GM12878 (cell line): ENCODE results near the gene MICALL2. TPM values are rescaled to one million over a fixed set of nuclear protein-coding genes. Genes with fewer than 3 reads are reported as not detected.

Experiments used
- CBX5 ChIP-seq: sonication (generic); IDR thresholded peaks from 2 replicates; pipeline ENCODE4 v1.6.1; 2016; ENCODE audit warnings: low read depth, moderate library complexity, mild to moderate bottlenecking, inconsistent platforms
- EZH2 ChIP-seq: IDR thresholded peaks from 2 replicates; pipeline ENCODE4 v1.6.1; 2012; ENCODE audit warnings: low read depth, mild to moderate bottlenecking, control low read depth, inconsistent platforms, low read length, borderline replicate concordance; ENCODE audit not compliant: control insufficient read depth
- MYC ChIP-seq: IDR thresholded peaks from 2 replicates; pipeline ENCODE4 v1.6.1; 2011; ENCODE audit warnings: mild to moderate bottlenecking, low read length, moderate library complexity, inconsistent platforms; ENCODE audit not compliant: insufficient read depth, insufficient replicate concordance, insufficient read length, severe bottlenecking
- NFYB ChIP-seq: IDR thresholded peaks from 2 replicates; pipeline ENCODE4 v1.6.1; 2011; ENCODE audit warnings: low read depth, mild to moderate bottlenecking, low read length, improper control_type of control experiment, moderate library complexity; ENCODE audit not compliant: insufficient read depth
- NR2F1 ChIP-seq: fragments of 450-650 bp; conservative IDR thresholded peaks from 2 replicates; pipeline ENCODE4 v1.6.1; 2017; ENCODE audit warnings: mild to moderate bottlenecking
- POLR2A ChIP-seq: IDR thresholded peaks from 2 replicates; pipeline ENCODE4 v1.6.1; 2011; ENCODE audit warnings: low read depth, mild to moderate bottlenecking, low read length
- PRDM15 ChIP-seq: fragments of 450-650 bp; formaldehyde crosslinking; IDR thresholded peaks from 2 replicates; pipeline ENCODE4 v1.4.0; 2020; ENCODE audit warnings: mild to moderate bottlenecking, moderate library complexity
- SIN3A ChIP-seq: IDR thresholded peaks from 2 replicates; pipeline ENCODE4 v1.6.1; 2012; ENCODE audit warnings: low read depth, low read length, improper control_type of control experiment
- ZBED1 ChIP-seq: IDR thresholded peaks from 2 replicates; pipeline ENCODE4 v1.6.1; 2016; ENCODE audit warnings: borderline replicate concordance
- ZZZ3 ChIP-seq: IDR thresholded peaks from 2 replicates; pipeline ENCODE4 v1.6.1; 2011; ENCODE audit warnings: low read depth; ENCODE audit not compliant: control insufficient read depth, insufficient read length
- polyA plus RNA-seq, 11 experiments: library from polyadenylated mRNA; depleted of rRNA in 4 of 11; unstranded in 6 of 11; stranded (reverse) in 5 of 11; fragments of >200 nt; fragmentation: Nextera tagmentation in 4 of 11; fragmentation: Illumina TruSeq in 1 of 11; extraction: Ambion mirVana in 4 of 11; extraction: Trizol in 1 of 11; gene quantifications; 1 replicate in 1 of 11; 2 replicates in 10 of 11; pipeline versions ENCODE4 v1.2.1 to v1.2.3, GENCODE V29; 2011 to 2016; ENCODE audit warnings: inconsistent platforms in 2 of 11, missing spikeins in 2 of 11, low read depth in 1 of 11
- total RNA-seq, 4 experiments: library from RNA; depleted of rRNA in 3 of 4; stranded (reverse); fragments of >200 nt in 3 of 4; fragmentation: Illumina TruSeq in 1 of 4; extraction: Trizol in 1 of 4; gene quantifications; 2 replicates each; pipeline versions ENCODE4 v1.2.1 to v1.2.3, GENCODE V29; 2013 to 2021
- TF ChIP-seq, protein P1 (sequence below): fragments of 450-650 bp; formaldehyde crosslinking; IDR thresholded peaks from 2 replicates; pipeline ENCODE4 v1.5.0; 2022; ENCODE audit warnings: mild to moderate bottlenecking, missing genetic modification characterization

MICALL2 gene
- total and polyA plus RNA-seq, 10 of the 15 experiments (the other 5 are each of a cell fraction or from before 2014, with no cell fraction given) = 0.04 to 1.7 (median 0.83) TPM; not detected in 3

DNA sequence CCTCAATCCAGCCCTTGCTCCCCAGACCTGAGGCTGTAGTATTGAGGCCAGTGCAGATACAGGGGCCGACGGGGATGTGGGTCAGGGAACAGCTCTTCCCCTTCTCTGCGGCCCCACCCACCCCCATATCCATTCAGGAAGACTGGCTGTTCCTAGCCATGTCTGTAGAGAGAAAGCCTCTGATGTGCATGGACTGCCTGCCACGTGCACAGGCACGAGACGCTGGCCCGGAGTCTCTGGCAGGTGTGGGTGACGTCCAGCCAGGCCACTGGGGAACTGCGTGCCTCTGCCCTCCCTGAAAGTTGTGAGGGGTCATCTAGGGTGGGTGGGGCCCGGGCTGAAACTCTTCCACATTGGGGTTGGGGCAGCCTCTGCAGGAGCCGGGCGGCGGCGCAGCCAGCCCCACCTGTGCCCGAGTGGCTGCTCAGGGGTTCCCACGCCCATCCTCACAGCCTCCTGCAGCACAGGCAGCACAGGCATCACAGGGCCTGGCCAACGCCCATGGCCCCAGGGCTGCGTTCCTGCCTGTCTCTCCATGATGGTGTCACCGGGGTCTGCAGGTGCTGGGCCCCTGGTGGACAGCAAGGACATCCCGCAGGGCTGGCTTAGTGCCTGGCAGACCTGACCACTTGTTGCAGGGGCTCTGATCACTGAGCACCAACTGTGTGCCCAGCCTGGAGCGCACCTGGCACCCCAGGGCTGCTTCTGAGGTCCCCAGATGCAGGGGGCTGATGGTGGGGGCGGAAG lies 27.5 kb downstream of the MICALL2 start (continued):
- TF ChIP-seq, protein P1, sequence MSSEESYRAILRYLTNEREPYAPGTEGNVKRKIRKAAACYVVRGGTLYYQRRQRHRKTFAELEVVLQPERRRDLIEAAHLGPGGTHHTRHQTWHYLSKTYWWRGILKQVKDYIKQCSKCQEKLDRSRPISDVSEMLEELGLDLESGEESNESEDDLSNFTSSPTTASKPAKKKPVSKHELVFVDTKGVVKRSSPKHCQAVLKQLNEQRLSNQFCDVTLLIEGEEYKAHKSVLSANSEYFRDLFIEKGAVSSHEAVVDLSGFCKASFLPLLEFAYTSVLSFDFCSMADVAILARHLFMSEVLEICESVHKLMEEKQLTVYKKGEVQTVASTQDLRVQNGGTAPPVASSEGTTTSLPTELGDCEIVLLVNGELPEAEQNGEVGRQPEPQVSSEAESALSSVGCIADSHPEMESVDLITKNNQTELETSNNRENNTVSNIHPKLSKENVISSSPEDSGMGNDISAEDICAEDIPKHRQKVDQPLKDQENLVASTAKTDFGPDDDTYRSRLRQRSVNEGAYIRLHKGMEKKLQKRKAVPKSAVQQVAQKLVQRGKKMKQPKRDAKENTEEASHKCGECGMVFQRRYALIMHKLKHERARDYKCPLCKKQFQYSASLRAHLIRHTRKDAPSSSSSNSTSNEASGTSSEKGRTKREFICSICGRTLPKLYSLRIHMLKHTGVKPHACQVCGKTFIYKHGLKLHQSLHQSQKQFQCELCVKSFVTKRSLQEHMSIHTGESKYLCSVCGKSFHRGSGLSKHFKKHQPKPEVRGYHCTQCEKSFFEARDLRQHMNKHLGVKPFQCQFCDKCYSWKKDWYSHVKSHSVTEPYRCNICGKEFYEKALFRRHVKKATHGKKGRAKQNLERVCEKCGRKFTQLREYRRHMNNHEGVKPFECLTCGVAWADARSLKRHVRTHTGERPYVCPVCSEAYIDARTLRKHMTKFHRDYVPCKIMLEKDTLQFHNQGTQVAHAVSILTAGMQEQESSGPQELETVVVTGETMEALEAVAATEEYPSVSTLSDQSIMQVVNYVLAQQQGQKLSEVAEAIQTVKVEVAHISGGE (CRISPR knock-in tag) = no peak
- TF ChIP-seq ZZZ3 (no peak), NR2F1 (no peak), EZH2 (no peak), POLR2A (no peak), ZBED1 (no peak), MYC (no peak), NFYB (no peak), PRDM15 (no peak), SIN3A (no peak), CBX5 (no peak)
